ENCODE results near the gene COL23A1.
A peak's percentile ranks its signal among the peaks of the same experiment; 100 is the strongest.

COL23A1 gene

GRCh38 chr5:178587763-178588611 is 2.2 kb downstream of the COL23A1 start:
- DNase-seq: no peak

- DNase-seq: no peak
These were observed 3.8 kb downstream of the COL23A1 start for GRCh38 chr5:178586396-178586795.

- peak; percentile 46 for DNase-seq
These were observed 4.8 kb downstream of the COL23A1 start for GRCh38 chr5:178585421-178585820.

GRCh38 chr5:178583279-178583678 is 6.9 kb downstream of the COL23A1 start:
- no peak for DNase-seq

- no peak for DNase-seq
These were observed 7.9 kb downstream of the COL23A1 start for GRCh38 chr5:178582291-178582690.

GRCh38 chr5:178581621-178582020 is 8.6 kb downstream of the COL23A1 start:
- DNase-seq: no peak

- no peak for DNase-seq
These were observed 9.8 kb downstream of the COL23A1 start for GRCh38 chr5:178580271-178580955.

GRCh38 chr5:178577944-178578343 is 12.2 kb downstream of the COL23A1 start:
- no peak for DNase-seq

GRCh38 chr5:178577376-178577839 is 12.8 kb downstream of the COL23A1 start:
- DNase-seq: no peak

GRCh38 chr5:178576591-178577351 is 13.4 kb downstream of the COL23A1 start:
- DNase-seq: no peak

GRCh38 chr5:178573216-178573615 is 17.0 kb downstream of the COL23A1 start:
- no peak for DNase-seq

GRCh38 chr5:178572617-178573016 is 17.6 kb downstream of the COL23A1 start:
- DNase-seq: no peak

GRCh38 chr5:178569485-178569884 is 20.7 kb downstream of the COL23A1 start:
- no peak for DNase-seq

GRCh38 chr5:178564811-178565550 is 25.2 kb downstream of the COL23A1 start:
- no peak for DNase-seq

- no peak for DNase-seq
These were observed 25.8 kb downstream of the COL23A1 start for GRCh38 chr5:178564397-178564796.

- no peak for DNase-seq
These were observed 26.6 kb downstream of the COL23A1 start for GRCh38 chr5:178563621-178564020.

- no peak for DNase-seq
These were observed 28.4 kb downstream of the COL23A1 start for GRCh38 chr5:178561746-178562264.

- DNase-seq: no peak
These were observed 29.3 kb downstream of the COL23A1 start for GRCh38 chr5:178560911-178561310.

- no peak for DNase-seq
These were observed 32.8 kb downstream of the COL23A1 start for GRCh38 chr5:178557416-178557815.

GRCh38 chr5:178555771-178556211 is 34.4 kb downstream of the COL23A1 start:
- no peak for DNase-seq

GRCh38 chr5:178555005-178555404 is 35.2 kb downstream of the COL23A1 start:
- no peak for DNase-seq

GRCh38 chr5:178554311-178554710 is 35.9 kb downstream of the COL23A1 start:
- no peak for DNase-seq

Data from activated CD4-positive, CD25-positive, alpha-beta regulatory T cell treated with anti-CD3 and anti-CD28 coated beads, Interleukin-2, amount 50 U/mL, for 72 hours (primary cell).